Measurements from ENCODE around the gene TSPAN14. TPM values are rescaled to one million over a fixed set of nuclear protein-coding genes. Genes with fewer than 3 reads are reported as not detected.

TSPAN14 gene
- total and polyA plus RNA-seq, 10 of the 15 experiments (the other 5 are each of a cell fraction or from before 2014, with no cell fraction given), result 2.5 to 31.7 (median 17.9) TPM

DNA sequence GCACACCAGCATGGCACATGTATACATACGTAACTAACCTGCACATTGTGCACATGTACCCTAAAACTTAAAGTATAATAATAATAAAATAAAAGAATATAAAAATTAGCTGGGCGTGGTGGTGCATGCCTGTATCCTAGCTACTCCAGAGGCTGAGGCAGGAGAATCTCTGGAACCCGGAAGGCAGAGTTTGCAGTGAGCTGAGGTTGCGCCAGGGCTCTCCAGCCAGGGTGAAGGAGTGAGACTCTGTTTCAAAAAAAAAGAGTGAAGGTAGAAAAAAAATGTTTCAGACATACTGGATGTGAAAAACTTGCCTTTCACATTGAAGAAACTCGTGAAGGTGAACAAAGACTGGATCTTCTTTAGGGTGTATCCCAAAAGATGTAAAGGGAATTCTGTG lies 26.7 kb downstream of the TSPAN14 start:
- ATAC-seq (no peak), FAIRE-seq (no peak), DNase-seq (ENCODE audit: low read depth, low spot score) (no peak)
- H3K79me2 ChIP-seq (ENCODE audit: control insufficient read depth, insufficient read depth, low read length), result peaks cover 20% of the 10 kb centered on the region
- H4K20me1 ChIP-seq (ENCODE audit: control insufficient read depth, insufficient read depth), result no peaks in the 10 kb centered on the region
- peaks cover 0 to 3% of the 10 kb centered on the region in 2 experiments; a peak in 3 of 4 replicates for H3K36me3 ChIP-seq (ENCODE audit: control insufficient read depth in 2 of 2, insufficient read depth in 2 of 2, low read length in 1 of 2)
- in situ Hi-C loops (cut with MboI), result no loop called here
- ChIA-PET CTCF (interaction anchor here (1.7 kb wide), 1 partner anchor 24 kb away, joined by 8 read pairs; no protein-coding TSS in a partner anchor), SMC1A (ENCODE audit: uncharacterized antibody, unreplicated experiment) (interaction anchor here (1.1 to 1.3 kb wide), 2 partner anchors 18 to 24 kb away, joined by 3 read pairs; no protein-coding TSS in a partner anchor), POLR2A (no interaction called here), RAD21 (ENCODE audit: unreplicated experiment) (no interaction called here)
- over 99% methylated on average over 5 of the region's 5 CpGs for WGBS (ENCODE audit: insufficient coverage, insufficient replicate concordance, low lambda C conversion rate, missing lambda C conversion rate)
- no peak overlapping the region for H2AFZ ChIP-seq (ENCODE audit: control insufficient read depth, low read depth, low read length)
- H3K27ac ChIP-seq (ENCODE audit: control insufficient read depth, insufficient read depth), result no peak overlapping the region
- H3K9ac ChIP-seq (ENCODE audit: control insufficient read depth, insufficient read depth, low read length), result no peak overlapping the region
- H3K4me2 ChIP-seq (ENCODE audit: control insufficient read depth, insufficient read depth), result no peak overlapping the region
- intact Hi-C loops (cut with micrococcal nuclease; ENCODE audit: unreplicated experiment), result no loop called here
- no TSS peak for BruUV-seq (replicated peaks)
- no peak overlapping the region for H3K4me3 ChIP-seq
- H3K4me1 ChIP-seq (ENCODE audit: control insufficient read depth, insufficient read depth, low read length), result 0 out of 2 replicates have a peak, but pooled peaks cover 3% of the 10 kb centered on the region
- no peaks in the 10 kb centered on the region for H3K27me3 ChIP-seq (replicated peaks in 1 of 2; ENCODE audit: control insufficient read depth in 2 of 2, insufficient read depth in 2 of 2, low read length in 1 of 2)
- no peak for TF ChIP-seq ZNF217 (IDR thresholded peaks at IDR 0.05)
- no peak for TF ChIP-seq PAX8 (IDR thresholded peaks at IDR 0.05)
- TF ChIP-seq STAT1 (conservative IDR thresholded peaks at IDR 0.05), result no peak
- TF ChIP-seq, protein P1, sequence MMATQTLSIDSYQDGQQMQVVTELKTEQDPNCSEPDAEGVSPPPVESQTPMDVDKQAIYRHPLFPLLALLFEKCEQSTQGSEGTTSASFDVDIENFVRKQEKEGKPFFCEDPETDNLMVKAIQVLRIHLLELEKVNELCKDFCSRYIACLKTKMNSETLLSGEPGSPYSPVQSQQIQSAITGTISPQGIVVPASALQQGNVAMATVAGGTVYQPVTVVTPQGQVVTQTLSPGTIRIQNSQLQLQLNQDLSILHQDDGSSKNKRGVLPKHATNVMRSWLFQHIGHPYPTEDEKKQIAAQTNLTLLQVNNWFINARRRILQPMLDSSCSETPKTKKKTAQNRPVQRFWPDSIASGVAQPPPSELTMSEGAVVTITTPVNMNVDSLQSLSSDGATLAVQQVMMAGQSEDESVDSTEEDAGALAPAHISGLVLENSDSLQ (IDR thresholded peaks at IDR 0.05), result no peak
- TF ChIP-seq, protein P2, sequence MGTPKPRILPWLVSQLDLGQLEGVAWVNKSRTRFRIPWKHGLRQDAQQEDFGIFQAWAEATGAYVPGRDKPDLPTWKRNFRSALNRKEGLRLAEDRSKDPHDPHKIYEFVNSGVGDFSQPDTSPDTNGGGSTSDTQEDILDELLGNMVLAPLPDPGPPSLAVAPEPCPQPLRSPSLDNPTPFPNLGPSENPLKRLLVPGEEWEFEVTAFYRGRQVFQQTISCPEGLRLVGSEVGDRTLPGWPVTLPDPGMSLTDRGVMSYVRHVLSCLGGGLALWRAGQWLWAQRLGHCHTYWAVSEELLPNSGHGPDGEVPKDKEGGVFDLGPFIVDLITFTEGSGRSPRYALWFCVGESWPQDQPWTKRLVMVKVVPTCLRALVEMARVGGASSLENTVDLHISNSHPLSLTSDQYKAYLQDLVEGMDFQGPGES (IDR thresholded peaks at IDR 0.05), result no peak
- no peak for TF ChIP-seq RFX5 (IDR thresholded peaks at IDR 0.05; ENCODE audit: low read depth, low read length)
- TF ChIP-seq, protein P3, sequence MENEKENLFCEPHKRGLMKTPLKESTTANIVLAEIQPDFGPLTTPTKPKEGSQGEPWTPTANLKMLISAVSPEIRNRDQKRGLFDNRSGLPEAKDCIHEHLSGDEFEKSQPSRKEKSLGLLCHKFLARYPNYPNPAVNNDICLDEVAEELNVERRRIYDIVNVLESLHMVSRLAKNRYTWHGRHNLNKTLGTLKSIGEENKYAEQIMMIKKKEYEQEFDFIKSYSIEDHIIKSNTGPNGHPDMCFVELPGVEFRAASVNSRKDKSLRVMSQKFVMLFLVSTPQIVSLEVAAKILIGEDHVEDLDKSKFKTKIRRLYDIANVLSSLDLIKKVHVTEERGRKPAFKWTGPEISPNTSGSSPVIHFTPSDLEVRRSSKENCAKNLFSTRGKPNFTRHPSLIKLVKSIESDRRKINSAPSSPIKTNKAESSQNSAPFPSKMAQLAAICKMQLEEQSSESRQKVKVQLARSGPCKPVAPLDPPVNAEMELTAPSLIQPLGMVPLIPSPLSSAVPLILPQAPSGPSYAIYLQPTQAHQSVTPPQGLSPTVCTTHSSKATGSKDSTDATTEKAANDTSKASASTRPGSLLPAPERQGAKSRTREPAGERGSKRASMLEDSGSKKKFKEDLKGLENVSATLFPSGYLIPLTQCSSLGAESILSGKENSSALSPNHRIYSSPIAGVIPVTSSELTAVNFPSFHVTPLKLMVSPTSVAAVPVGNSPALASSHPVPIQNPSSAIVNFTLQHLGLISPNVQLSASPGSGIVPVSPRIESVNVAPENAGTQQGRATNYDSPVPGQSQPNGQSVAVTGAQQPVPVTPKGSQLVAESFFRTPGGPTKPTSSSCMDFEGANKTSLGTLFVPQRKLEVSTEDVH (IDR thresholded peaks at IDR 0.05; ENCODE audit: low read depth, partially characterized antibody), result no peak
- TF ChIP-seq, protein P4, sequence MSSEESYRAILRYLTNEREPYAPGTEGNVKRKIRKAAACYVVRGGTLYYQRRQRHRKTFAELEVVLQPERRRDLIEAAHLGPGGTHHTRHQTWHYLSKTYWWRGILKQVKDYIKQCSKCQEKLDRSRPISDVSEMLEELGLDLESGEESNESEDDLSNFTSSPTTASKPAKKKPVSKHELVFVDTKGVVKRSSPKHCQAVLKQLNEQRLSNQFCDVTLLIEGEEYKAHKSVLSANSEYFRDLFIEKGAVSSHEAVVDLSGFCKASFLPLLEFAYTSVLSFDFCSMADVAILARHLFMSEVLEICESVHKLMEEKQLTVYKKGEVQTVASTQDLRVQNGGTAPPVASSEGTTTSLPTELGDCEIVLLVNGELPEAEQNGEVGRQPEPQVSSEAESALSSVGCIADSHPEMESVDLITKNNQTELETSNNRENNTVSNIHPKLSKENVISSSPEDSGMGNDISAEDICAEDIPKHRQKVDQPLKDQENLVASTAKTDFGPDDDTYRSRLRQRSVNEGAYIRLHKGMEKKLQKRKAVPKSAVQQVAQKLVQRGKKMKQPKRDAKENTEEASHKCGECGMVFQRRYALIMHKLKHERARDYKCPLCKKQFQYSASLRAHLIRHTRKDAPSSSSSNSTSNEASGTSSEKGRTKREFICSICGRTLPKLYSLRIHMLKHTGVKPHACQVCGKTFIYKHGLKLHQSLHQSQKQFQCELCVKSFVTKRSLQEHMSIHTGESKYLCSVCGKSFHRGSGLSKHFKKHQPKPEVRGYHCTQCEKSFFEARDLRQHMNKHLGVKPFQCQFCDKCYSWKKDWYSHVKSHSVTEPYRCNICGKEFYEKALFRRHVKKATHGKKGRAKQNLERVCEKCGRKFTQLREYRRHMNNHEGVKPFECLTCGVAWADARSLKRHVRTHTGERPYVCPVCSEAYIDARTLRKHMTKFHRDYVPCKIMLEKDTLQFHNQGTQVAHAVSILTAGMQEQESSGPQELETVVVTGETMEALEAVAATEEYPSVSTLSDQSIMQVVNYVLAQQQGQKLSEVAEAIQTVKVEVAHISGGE (CRISPR knock-in tag; IDR thresholded peaks at IDR 0.05), result no peak
- no peak for TF ChIP-seq CREB1 (IDR thresholded peaks at IDR 0.05; ENCODE audit: low read depth)
- TF ChIP-seq ATF7 (IDR thresholded peaks at IDR 0.05; ENCODE audit: low read depth), result no peak
- TF ChIP-seq, protein P5, sequence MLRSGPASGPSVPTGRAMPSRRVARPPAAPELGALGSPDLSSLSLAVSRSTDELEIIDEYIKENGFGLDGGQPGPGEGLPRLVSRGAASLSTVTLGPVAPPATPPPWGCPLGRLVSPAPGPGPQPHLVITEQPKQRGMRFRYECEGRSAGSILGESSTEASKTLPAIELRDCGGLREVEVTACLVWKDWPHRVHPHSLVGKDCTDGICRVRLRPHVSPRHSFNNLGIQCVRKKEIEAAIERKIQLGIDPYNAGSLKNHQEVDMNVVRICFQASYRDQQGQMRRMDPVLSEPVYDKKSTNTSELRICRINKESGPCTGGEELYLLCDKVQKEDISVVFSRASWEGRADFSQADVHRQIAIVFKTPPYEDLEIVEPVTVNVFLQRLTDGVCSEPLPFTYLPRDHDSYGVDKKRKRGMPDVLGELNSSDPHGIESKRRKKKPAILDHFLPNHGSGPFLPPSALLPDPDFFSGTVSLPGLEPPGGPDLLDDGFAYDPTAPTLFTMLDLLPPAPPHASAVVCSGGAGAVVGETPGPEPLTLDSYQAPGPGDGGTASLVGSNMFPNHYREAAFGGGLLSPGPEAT (IDR thresholded peaks at IDR 0.05; ENCODE audit: low read depth), result no peak
- TF ChIP-seq TCF3 (IDR thresholded peaks at IDR 0.05; ENCODE audit: borderline replicate concordance, insufficient read depth, low read depth, low read length), result no peak
- no peak for TF ChIP-seq CBFB (IDR thresholded peaks at IDR 0.05; ENCODE audit: low read depth)
- H3K9me3 ChIP-seq (replicated peaks; ENCODE audit: control insufficient read depth, insufficient read depth, low read length), result peaks cover 13% of the 10 kb centered on the region; the same call in 2 of the 3 replicates
